IMR-90 (cell line): ENCODE measurements around the gene DPEP3. TPM values are rescaled to one million over a fixed set of nuclear protein-coding genes. Genes with fewer than 3 reads are reported as not detected.

Experiments used
- ATAC-seq: fragments of 200-7000 bp; cut with Tn5 transposase; 2 replicates; pipeline ENCODE4 v1.9.1; 2020; ENCODE audit warnings: low read depth, mild to moderate bottlenecking, moderate library complexity
- BruUV-seq: library from RNA; stranded (reverse); fragments of 400-500 nt; replicated peaks from 2 replicates; lab custom pipeline; 2021; lab: Mats Ljungman, UMichigan
- CTCF ChIA-PET: fragments of 300-600 bp; formaldehyde crosslinking; extraction: SDS; loops from one replicate; lab custom pipeline; 2021; ENCODE audit warnings: antibody characterized with exemption; lab: Yijun Ruan, JAX
- POLR2A ChIA-PET: fragments of 300-600 bp; sonication (Branson Sonifier 250); formaldehyde crosslinking; loops from one replicate; lab custom pipeline; 2022; ENCODE audit warnings: antibody characterized with exemption; ENCODE audit not compliant: unreplicated experiment; lab: Charles Lee
- DNase-seq: peaks from one replicate; pipeline ENCODE4 v3.0.0; 2013
- H2AFZ ChIP-seq: replicated peaks from 2 replicates; pipeline ENCODE3; 2013; ENCODE audit warnings: low read length, mild to moderate bottlenecking; ENCODE audit not compliant: poor library complexity
- H2AK5ac ChIP-seq: 2 replicates; pipeline ENCODE4 v1.6.1; 2013; ENCODE audit warnings: low read depth, low read length, inconsistent platforms
- H2AK9ac ChIP-seq: replicated peaks from 2 replicates; pipeline ENCODE3; 2013; ENCODE audit warnings: mild to moderate bottlenecking, low read depth, low read length, moderate library complexity; ENCODE audit not compliant: poor library complexity
- H2BK120ac ChIP-seq: 2 replicates; pipeline ENCODE4 v1.6.1; 2013; ENCODE audit warnings: low read depth, low read length, inconsistent platforms
- H2BK15ac ChIP-seq: 3 replicates; pipeline ENCODE4 v1.6.1; 2013; ENCODE audit warnings: low read depth, low read length, inconsistent platforms
- H2BK20ac ChIP-seq: 2 replicates; pipeline ENCODE4 v1.6.1; 2013; ENCODE audit warnings: low read depth, mild to moderate bottlenecking, inconsistent platforms, low read length, moderate library complexity
- H2BK5ac ChIP-seq: 2 replicates; pipeline ENCODE4 v1.6.1; 2013; ENCODE audit warnings: mild to moderate bottlenecking, low read depth, low read length, inconsistent platforms; ENCODE audit not compliant: poor library complexity, severe bottlenecking
- H3K14ac ChIP-seq: replicated peaks from 2 replicates; pipeline ENCODE4 v1.6.1; 2013; ENCODE audit warnings: low read depth, low read length, inconsistent platforms
- H3K18ac ChIP-seq: 2 replicates; pipeline ENCODE4 v1.6.1; 2013; ENCODE audit warnings: low read depth, low read length, control low read depth
- H3K23ac ChIP-seq: 2 replicates; pipeline ENCODE4 v1.6.1; 2013; ENCODE audit warnings: low read depth, low read length, inconsistent platforms
- H3K27ac ChIP-seq: 2 replicates; pipeline ENCODE4 v1.5.1; 2013; ENCODE audit warnings: mild to moderate bottlenecking, control low read depth, low read length; ENCODE audit not compliant: insufficient read depth
- H3K27me3 ChIP-seq: 2 replicates; pipeline ENCODE4 v1.6.1; 2013; ENCODE audit warnings: low read length; ENCODE audit not compliant: control insufficient read depth, insufficient read depth
- H3K36me3 ChIP-seq: 2 replicates; pipeline ENCODE4 v1.6.1; 2013; ENCODE audit warnings: low read length, mixed read lengths; ENCODE audit not compliant: control insufficient read depth, insufficient read depth
- H3K4ac ChIP-seq: 2 replicates; pipeline ENCODE4 v1.6.1; 2013; ENCODE audit warnings: low read depth, low read length, inconsistent platforms
- H3K4me1 ChIP-seq: 2 replicates; pipeline ENCODE4 v1.6.1; 2013; ENCODE audit warnings: low read length, mixed read lengths; ENCODE audit not compliant: control insufficient read depth, insufficient read depth
- H3K4me2 ChIP-seq: 2 replicates; pipeline ENCODE4 v1.6.1; 2013; ENCODE audit warnings: low read depth, mild to moderate bottlenecking, control low read depth, low read length, moderate library complexity
- H3K4me3 ChIP-seq: 2 replicates; pipeline ENCODE4 v1.5.1; 2013; ENCODE audit warnings: low read depth, mild to moderate bottlenecking, control low read depth, low read length, moderate library complexity; ENCODE audit not compliant: insufficient read depth
- H3K56ac ChIP-seq: 2 replicates; pipeline ENCODE4 v1.6.1; 2013; ENCODE audit warnings: low read length, inconsistent platforms; ENCODE audit not compliant: insufficient read depth; ENCODE audit errors: extremely low read depth
- H3K79me1 ChIP-seq, 2 experiments: 2 replicates each; pipeline ENCODE4 v1.6.1; 2013; ENCODE audit warnings: low read length in 2 of 2, inconsistent platforms in 1 of 2, low read depth in 1 of 2
- H3K9ac ChIP-seq: 2 replicates; pipeline ENCODE4 v1.6.1; 2013; ENCODE audit warnings: low read depth, low read length, control low read depth
- H3K9me1 ChIP-seq: 2 replicates; pipeline ENCODE4 v1.6.1; 2013; ENCODE audit warnings: low read length, inconsistent platforms; ENCODE audit not compliant: insufficient read depth
- H3K9me3 ChIP-seq: 2 replicates; pipeline ENCODE4 v1.6.1; 2013; ENCODE audit warnings: low read length; ENCODE audit not compliant: control insufficient read depth, insufficient read depth
- H4K20me1 ChIP-seq: 2 replicates; pipeline ENCODE4 v1.6.1; 2013; ENCODE audit warnings: low read length, inconsistent platforms; ENCODE audit not compliant: insufficient read depth
- H4K5ac ChIP-seq: 2 replicates; pipeline ENCODE4 v1.6.1; 2013; ENCODE audit warnings: mild to moderate bottlenecking, low read depth, low read length, control low read depth
- H4K8ac ChIP-seq, 2 experiments: 2 replicates each; pipeline ENCODE4 v1.6.1; 2013; ENCODE audit warnings: low read depth in 2 of 2, low read length in 2 of 2, control low read depth in 1 of 2, inconsistent platforms in 1 of 2
- H4K91ac ChIP-seq: 2 replicates; pipeline ENCODE4 v1.6.1; 2013; ENCODE audit warnings: low read depth, low read length, inconsistent platforms; ENCODE audit not compliant: insufficient read depth
- BHLHE40 ChIP-seq: fragments of 150-350 bp; IDR thresholded peaks from 2 replicates; pipeline ENCODE4 v1.6.1; 2016; ENCODE audit warnings: mild to moderate bottlenecking, low read depth, low read length
- CEBPB ChIP-seq: IDR thresholded peaks from 2 replicates; pipeline ENCODE4 v1.6.1; 2012; ENCODE audit warnings: low read depth, low read length, improper control_type of control experiment
- CHD1 ChIP-seq: IDR thresholded peaks from 2 replicates; pipeline ENCODE4 v1.6.1; 2012; ENCODE audit warnings: low read depth, low read length, improper control_type of control experiment
- CTCF ChIP-seq: conservative IDR thresholded peaks from 2 replicates; pipeline ENCODE4 v1.5.1; 2012; ENCODE audit warnings: mild to moderate bottlenecking, low read depth, low read length, improper control_type of control experiment
- ELK1 ChIP-seq: fragments of 150-350 bp; IDR thresholded peaks from 2 replicates; pipeline ENCODE4 v1.6.1; 2016; ENCODE audit warnings: low read depth, mild to moderate bottlenecking, low read length, moderate library complexity, borderline replicate concordance
- FOS ChIP-seq: fragments of 150-350 bp; IDR thresholded peaks from 2 replicates; pipeline ENCODE4 v1.6.1; 2016; ENCODE audit warnings: low read depth, low read length
- MAFK ChIP-seq: IDR thresholded peaks from 2 replicates; pipeline ENCODE4 v1.6.1; 2012; ENCODE audit warnings: low read depth, low read length, improper control_type of control experiment
- MAZ ChIP-seq: IDR thresholded peaks from 2 replicates; pipeline ENCODE4 v1.6.1; 2012; ENCODE audit warnings: low read depth, mild to moderate bottlenecking, low read length, improper control_type of control experiment, moderate library complexity, borderline replicate concordance
- MXI1 ChIP-seq: IDR thresholded peaks from 2 replicates; pipeline ENCODE4 v1.6.1; 2012; ENCODE audit warnings: low read depth, mild to moderate bottlenecking, low read length, moderate library complexity, borderline replicate concordance
- NFE2L2 ChIP-seq: fragments of 150-350 bp; IDR thresholded peaks from 2 replicates; pipeline ENCODE4 v1.6.1; 2016; ENCODE audit warnings: low read depth, mild to moderate bottlenecking, low read length
- POLR2A ChIP-seq: IDR thresholded peaks from 2 replicates; pipeline ENCODE4 v1.6.1; 2012; ENCODE audit warnings: mild to moderate bottlenecking, low read depth, low read length
- RAD21 ChIP-seq: IDR thresholded peaks from 2 replicates; pipeline ENCODE4 v1.6.1; 2012; ENCODE audit warnings: low read length, improper control_type of control experiment
- RCOR1 ChIP-seq: IDR thresholded peaks from 2 replicates; pipeline ENCODE4 v1.6.1; 2012; ENCODE audit warnings: mild to moderate bottlenecking, low read length, improper control_type of control experiment; ENCODE audit not compliant: insufficient replicate concordance
- RFX5 ChIP-seq: IDR thresholded peaks from 2 replicates; pipeline ENCODE4 v1.8.0; 2012; ENCODE audit warnings: low read depth, mild to moderate bottlenecking, low read length, moderate library complexity
- SMC3 ChIP-seq: fragments of 150-350 bp; IDR thresholded peaks from 2 replicates; pipeline ENCODE4 v1.6.1; 2016; ENCODE audit warnings: low read depth, mild to moderate bottlenecking, antibody characterized with exemption, low read length, moderate library complexity
- USF2 ChIP-seq: fragments of 150-350 bp; IDR thresholded peaks from 2 replicates; pipeline ENCODE4 v1.6.1; 2017; ENCODE audit warnings: mild to moderate bottlenecking, antibody characterized with exemption, low read length, low read depth
- WGBS, 2 experiments: methylation state at CpG; one replicate each; pipeline versions ENCODE4 v1.1.5 to v1.1.7; 2013; ENCODE audit warnings: missing lambda C conversion rate in 2 of 2; ENCODE audit not compliant: insufficient read length in 1 of 2; ENCODE audit errors: extremely low coverage in 2 of 2; 5-methylcytosine and 5-hydroxymethylcytosine counted together
- dilution Hi-C: fragments of 300-500 bp; cut with HindIII; formaldehyde crosslinking; loops from one replicate; pipeline ENCODE4 v1.14.3; 2018; ENCODE audit warnings: low sequenced_read_pairs; ENCODE audit not compliant: unreplicated experiment
- in situ Hi-C: fragments of 300-500 bp; cut with MboI; formaldehyde crosslinking; loops from 3 replicates; pipeline ENCODE4 v1.14.3; 2019; ENCODE audit warnings: low sequenced_read_pairs, inconsistent platforms, mixed read lengths
- intact Hi-C: fragments of 100-400 bp; cut with micrococcal nuclease; formaldehyde crosslinking; loops from 2 replicates; pipeline ENCODE4 v1.10.0; 2022
- polyA plus RNA-seq, 3 experiments: library from polyadenylated mRNA; depleted of rRNA; stranded (reverse); fragments of >200 nt; gene quantifications; 2 replicates each; pipeline ENCODE4 v1.2.3, GENCODE V29; 2012; ENCODE audit warnings: low replicate concordance in 1 of 3
- total RNA-seq: library from RNA; depleted of rRNA; stranded (reverse); fragments of >200 nt; gene quantifications from 2 replicates; pipeline ENCODE4 v1.2.3, GENCODE V29; 2012

Gene DPEP3
- total and polyA plus RNA-seq, 2 of the 4 experiments (the other 2 are of a cell fraction), result not detected

GRCh38 chr16:68022278-68022727 is 42.0 kb upstream of the DPEP3 start:
- H4K5ac ChIP-seq, result peak overlapping the region; percentile 31
- peaks cover 22 to 39% of the 10 kb centered on the region in 2 experiments for H3K79me1 ChIP-seq
- 14% methylated on average over 10 of the region's 19 CpGs; no CpG with 5 or more reads in 1 of the 2 experiments for WGBS, 2 experiments
- peak overlapping the region; percentile 82 for H3K4me3 ChIP-seq
- H4K20me1 ChIP-seq, result no peaks in the 10 kb centered on the region
- dilution Hi-C loops, result no loop called here
- H3K27ac ChIP-seq, result peak overlapping the region; percentile 74; the same call in 1 of the 2 replicates
- H2BK5ac ChIP-seq, result no peak overlapping the region
- H2BK20ac ChIP-seq, result no peak overlapping the region
- no peak for ATAC-seq
- H3K9ac ChIP-seq, result peak overlapping the region; percentile 80
- H3K36me3 ChIP-seq, result peaks cover 7% of the 10 kb centered on the region
- H3K9me1 ChIP-seq, result peaks cover 5% of the 10 kb centered on the region
- H2AK5ac ChIP-seq, result peak overlapping the region; percentile 64
- H3K27me3 ChIP-seq, result no peaks in the 10 kb centered on the region
- no peak overlapping the region for H3K4ac ChIP-seq
- H2BK15ac ChIP-seq, result no peak overlapping the region
- H3K18ac ChIP-seq, result no peak overlapping the region
- H3K56ac ChIP-seq, result no peak overlapping the region; the same call in 1 of the 2 replicates
- POLR2A ChIA-PET, result no interaction called here
- peak overlapping the region; percentile 100 for H2AFZ ChIP-seq
- BruUV-seq, result no TSS peak
- no peaks in the 10 kb centered on the region for H3K9me3 ChIP-seq
- H3K4me2 ChIP-seq, result peak overlapping the region; percentile 90
- H3K4me1 ChIP-seq, result peaks cover 7% of the 10 kb centered on the region
- in situ Hi-C loops, result no loop called here
- CTCF ChIA-PET, result interaction anchor here (1.4 kb wide), 1 partner anchor 18 kb away, joined by 6 read pairs; no protein-coding TSS in a partner anchor
- no peak overlapping the region for H3K14ac ChIP-seq
- peak overlapping the region; percentile 88 to 94; a peak in 3 of 4 replicates for H4K8ac ChIP-seq
- intact Hi-C loops, result no loop called here
- H4K91ac ChIP-seq, result no peak overlapping the region
- TF ChIP-seq CHD1, result no peak
- TF ChIP-seq POLR2A, result no peak
- TF ChIP-seq NFE2L2, result no peak
- TF ChIP-seq ELK1, result no peak
- no peak for TF ChIP-seq USF2
- TF ChIP-seq MXI1, result no peak
- no peak for TF ChIP-seq CTCF
- TF ChIP-seq MAZ, result no peak
- no peak for TF ChIP-seq RFX5
- TF ChIP-seq RCOR1, result no peak
- no peak for TF ChIP-seq BHLHE40
- no peak for TF ChIP-seq RAD21
- no peak for TF ChIP-seq FOS
- TF ChIP-seq MAFK, result no peak
- TF ChIP-seq SMC3, result no peak
- TF ChIP-seq CEBPB, result no peak
- no peak for DNase-seq
- H2AK9ac ChIP-seq, result peak overlapping the region; percentile 98
- H3K23ac ChIP-seq, result no peak overlapping the region
- H2BK120ac ChIP-seq, result no peak overlapping the region
